OCI-LY7 (cell line): ENCODE results near the gene RSPRY1.

ENCODE experiments used
- CTCF ChIP-seq: fragments of 200-600 bp; sonication (generic); conservative IDR thresholded peaks from 2 replicates; pipeline ENCODE4 v1.5.1; 2014; ENCODE audit warnings: mild to moderate bottlenecking, antibody characterized with exemption, low read length, moderate library complexity, mixed read lengths
- EZH2phosphoT487 ChIP-seq: fragments of 200-600 bp; sonication (generic); IDR thresholded peaks from 2 replicates; pipeline ENCODE4 v1.6.1; 2018; ENCODE audit warnings: low read depth, borderline replicate concordance, mild to moderate bottlenecking, mixed run types, antibody characterized with exemption, low read length, moderate library complexity, mixed read lengths

GRCh38 chr16:57202095-57202886 lies 16.2 kb downstream of the RSPRY1 start:
- no peak for TF ChIP-seq CTCF
- no peak for TF ChIP-seq EZH2phosphoT487
